Ishikawa (cell line): Measurements from ENCODE around the gene LILRB4.

Experiments used
- CEBPB ChIP-seq: IDR thresholded peaks from 2 replicates; pipeline ENCODE4 v1.6.1; 2012
- CREB1 ChIP-seq: IDR thresholded peaks from 2 replicates; pipeline ENCODE4 v1.6.1; 2012; ENCODE audit warnings: low read depth
- EGR1 ChIP-seq: IDR thresholded peaks from 2 replicates; pipeline ENCODE4 v1.6.1; 2012
- EP300 ChIP-seq: IDR thresholded peaks from 2 replicates; pipeline ENCODE4 v1.6.1; 2012; ENCODE audit warnings: borderline replicate concordance
- FOXM1 ChIP-seq: IDR thresholded peaks from 2 replicates; pipeline ENCODE4 v1.6.1; 2012; ENCODE audit warnings: low read depth, borderline replicate concordance
- MAX ChIP-seq: IDR thresholded peaks from 2 replicates; pipeline ENCODE4 v1.6.1; 2012
- NFIC ChIP-seq: IDR thresholded peaks from 2 replicates; pipeline ENCODE4 v1.6.1; 2012
- RAD21 ChIP-seq: IDR thresholded peaks from 2 replicates; pipeline ENCODE4 v1.6.1; 2012; ENCODE audit warnings: low read depth
- REST ChIP-seq: IDR thresholded peaks from 2 replicates; pipeline ENCODE4 v1.6.1; 2012; ENCODE audit warnings: low read depth, mild to moderate bottlenecking
- TAF1 ChIP-seq: IDR thresholded peaks from 2 replicates; pipeline ENCODE4 v1.6.1; 2012; ENCODE audit warnings: low read depth, mild to moderate bottlenecking
- TCF12 ChIP-seq: IDR thresholded peaks from 2 replicates; pipeline ENCODE4 v1.6.1; 2012; ENCODE audit warnings: low read depth
- TEAD4 ChIP-seq: IDR thresholded peaks from 2 replicates; pipeline ENCODE4 v1.6.1; 2012
- USF1 ChIP-seq: IDR thresholded peaks from 2 replicates; pipeline ENCODE4 v1.6.1; 2012
- YY1 ChIP-seq: IDR thresholded peaks from 2 replicates; pipeline ENCODE4 v1.6.1; 2012; ENCODE audit warnings: low read depth
- ZBTB7A ChIP-seq: IDR thresholded peaks from 2 replicates; pipeline ENCODE4 v1.6.1; 2012; ENCODE audit warnings: low read depth

The LILRB4 gene

GRCh38 chr19:54662730-54663129, at the start of gene LILRB4:
TSS of gene LILRB4 (plus strand) at chr19:54662985. CDS start at chr19:54663034, 49 bp downstream.
- no peak for TF ChIP-seq RAD21
- no peak for TF ChIP-seq TCF12
- TF ChIP-seq EP300 = no peak
- TF ChIP-seq FOXM1 = no peak
- TF ChIP-seq REST = no peak
- no peak for TF ChIP-seq EGR1
- TF ChIP-seq NFIC = no peak
- no peak for TF ChIP-seq ZBTB7A
- no peak for TF ChIP-seq CEBPB

- TF ChIP-seq USF1 = no peak
- TF ChIP-seq REST = no peak
- no peak for TF ChIP-seq CEBPB
- TF ChIP-seq EP300 = no peak
- no peak for TF ChIP-seq TAF1
- TF ChIP-seq MAX = no peak
- TF ChIP-seq RAD21 = no peak
- no peak for TF ChIP-seq EGR1
- no peak for TF ChIP-seq CREB1
- TF ChIP-seq NFIC = no peak
- no peak for TF ChIP-seq ZBTB7A
- no peak for TF ChIP-seq FOXM1
- TF ChIP-seq TCF12 = no peak
Observed at GRCh38 chr19:54614726-54615125, 48.1 kb upstream of the LILRB4 start.

GRCh38 chr19:54616057-54616456, 46.7 kb upstream of the LILRB4 start:
- TF ChIP-seq CEBPB (no peak), MAX (no peak), TEAD4 (no peak), YY1 (no peak), RAD21 (no peak)

GRCh38 chr19:54616821-54617560, 45.8 kb upstream of the LILRB4 start:
- TF ChIP-seq EP300 (no peak), REST (no peak), TEAD4 (no peak), MAX (no peak), CEBPB (no peak), ZBTB7A (no peak), EGR1 (no peak), USF1 (no peak)

GRCh38 chr19:54620464-54620863, 42.3 kb upstream of the LILRB4 start:
- TF ChIP-seq RAD21 = no peak
- TF ChIP-seq TAF1 = no peak
- no peak for TF ChIP-seq ZBTB7A
